ENCODE data around the gene TWSG1.
A peak's percentile ranks its signal among the peaks of the same experiment; 100 is the strongest.

TWSG1 gene

GRCh38 chr18:9334973-9335696 lies 562 bp downstream of the TWSG1 start:
- Histone ChIP-seq H3K79me1 (replicated peaks; ENCODE audit: low read length, poor library complexity, severe bottlenecking) (peaks cover 6% of the 10 kb centered on the region), H3K23ac (ENCODE audit: low read length in 2 of 2) (no peak overlapping the region), H4K91ac (ENCODE audit: low read length) (no peak overlapping the region), H3K27me3 (ENCODE audit: control insufficient read depth in 1 of 2, insufficient read depth in 1 of 2, low read length in 2 of 2) (no peaks in the 10 kb centered on the region), H2AK5ac (ENCODE audit: low read length, severe bottlenecking) (no peak overlapping the region), H3K18ac (ENCODE audit: low read depth in 1 of 2, low read length in 2 of 2) (peak overlapping the region; percentile 71 to 94), H3K14ac (ENCODE audit: low read length in 2 of 2) (peak overlapping the region in 1 of 2 experiments; percentile 90), H2BK120ac (ENCODE audit: low read depth, low read length) (peak overlapping the region; percentile 76), H3K4ac (ENCODE audit: low read depth in 1 of 2, low read length in 2 of 2) (peak overlapping the region in 1 of 2 experiments; percentile 88), H3K4me2 (ENCODE audit: low read length, poor library complexity, severe bottlenecking) (peak overlapping the region; percentile 74), H3K9ac (ENCODE audit: low read length) (peak overlapping the region; percentile 93), H3K4me1 (ENCODE audit: control insufficient read depth, insufficient read depth, low read depth, low read length) (peaks cover 6% of the 10 kb centered on the region), H2BK5ac (ENCODE audit: low read depth, low read length, poor library complexity, severe bottlenecking) (peak overlapping the region; percentile 94), H4K8ac (ENCODE audit: low read length) (no peak overlapping the region), H2BK15ac (ENCODE audit: low read depth, poor library complexity, severe bottlenecking) (peak overlapping the region; percentile 96), H3K9me3 (ENCODE audit: control insufficient read depth, low read length) (no peaks in the 10 kb centered on the region), H2AFZ (ENCODE audit: low read depth, low read length) (peak overlapping the region; percentile 61), H3K4me3 (ENCODE audit: insufficient read depth in 1 of 2, low read depth in 1 of 2, low read length in 2 of 2) (peak overlapping the region; percentile 84 to 93), H3K27ac (ENCODE audit: low read length, poor library complexity, severe bottlenecking) (peak overlapping the region; percentile 72), H3K36me3 (ENCODE audit: control insufficient read depth in 1 of 2, insufficient read depth in 2 of 2, low read depth in 1 of 2, low read length in 2 of 2) (peaks cover 5 to 28% of the 10 kb centered on the region in 2 experiments), H2BK12ac (ENCODE audit: low read length in 2 of 2) (peak overlapping the region in 1 of 2 experiments; percentile 68)
- no peak for DNase-seq
- 6% methylated on average over 46 of the region's 55 CpGs for WGBS

- H4K8ac ChIP-seq (ENCODE audit: low read length): no peak overlapping the region
- peak overlapping the region; percentile 49 for H3K4me2 ChIP-seq (ENCODE audit: low read length, poor library complexity, severe bottlenecking)
- H3K27me3 ChIP-seq (ENCODE audit: control insufficient read depth in 1 of 2, insufficient read depth in 1 of 2, low read length in 2 of 2): no peaks in the 10 kb centered on the region
- no peak overlapping the region for H3K4ac ChIP-seq (ENCODE audit: low read depth in 1 of 2, low read length in 2 of 2)
- no peak overlapping the region for H3K14ac ChIP-seq (ENCODE audit: low read length in 2 of 2)
- WGBS: no CpG with 5 or more reads among the region's 3 CpGs
- no peak overlapping the region for H2AK5ac ChIP-seq (ENCODE audit: low read length, severe bottlenecking)
- peak overlapping the region; percentile 93 for H3K9ac ChIP-seq (ENCODE audit: low read length)
- H3K18ac ChIP-seq (ENCODE audit: low read depth in 1 of 2, low read length in 2 of 2): no peak overlapping the region
- peak overlapping the region in 1 of 2 experiments; percentile 93 for H3K4me3 ChIP-seq (ENCODE audit: insufficient read depth in 1 of 2, low read depth in 1 of 2, low read length in 2 of 2)
- H3K23ac ChIP-seq (ENCODE audit: low read length in 2 of 2): no peak overlapping the region
- no peak for DNase-seq
- no peak overlapping the region for H2AFZ ChIP-seq (ENCODE audit: low read depth, low read length)
- H2BK12ac ChIP-seq (ENCODE audit: low read length in 2 of 2): no peak overlapping the region
- no peak overlapping the region for H2BK15ac ChIP-seq (ENCODE audit: low read depth, poor library complexity, severe bottlenecking)
- H2BK120ac ChIP-seq (ENCODE audit: low read depth, low read length): no peak overlapping the region
- peaks cover 8 to 32% of the 10 kb centered on the region in 2 experiments for H3K36me3 ChIP-seq (ENCODE audit: control insufficient read depth in 1 of 2, insufficient read depth in 2 of 2, low read depth in 1 of 2, low read length in 2 of 2)
- H3K79me1 ChIP-seq (replicated peaks; ENCODE audit: low read length, poor library complexity, severe bottlenecking): peaks cover 9% of the 10 kb centered on the region
- no peaks in the 10 kb centered on the region for H3K9me3 ChIP-seq (ENCODE audit: control insufficient read depth, low read length)
- peaks cover 6% of the 10 kb centered on the region for H3K4me1 ChIP-seq (ENCODE audit: control insufficient read depth, insufficient read depth, low read depth, low read length)
- no peak overlapping the region for H4K91ac ChIP-seq (ENCODE audit: low read length)
- no peak overlapping the region for H2BK5ac ChIP-seq (ENCODE audit: low read depth, low read length, poor library complexity, severe bottlenecking)
- peak overlapping the region; percentile 72 for H3K27ac ChIP-seq (ENCODE audit: low read length, poor library complexity, severe bottlenecking)
Measured at GRCh38 chr18:9335697-9336045, 1.1 kb downstream of the TWSG1 start.

GRCh38 chr18:9336827-9337226 lies 2.3 kb downstream of the TWSG1 start:
- no peaks in the 10 kb centered on the region for H3K27me3 ChIP-seq (ENCODE audit: control insufficient read depth in 1 of 2, insufficient read depth in 1 of 2, low read length in 2 of 2)
- H2BK5ac ChIP-seq (ENCODE audit: low read depth, low read length, poor library complexity, severe bottlenecking): no peak overlapping the region
- H3K36me3 ChIP-seq (ENCODE audit: control insufficient read depth in 1 of 2, insufficient read depth in 2 of 2, low read depth in 1 of 2, low read length in 2 of 2): peaks cover 8 to 43% of the 10 kb centered on the region in 2 experiments
- no peak overlapping the region for H3K27ac ChIP-seq (ENCODE audit: low read length, poor library complexity, severe bottlenecking)
- H3K4ac ChIP-seq (ENCODE audit: low read depth in 1 of 2, low read length in 2 of 2): no peak overlapping the region
- H2BK120ac ChIP-seq (ENCODE audit: low read depth, low read length): no peak overlapping the region
- no peak overlapping the region for H3K18ac ChIP-seq (ENCODE audit: low read depth in 1 of 2, low read length in 2 of 2)
- H3K4me3 ChIP-seq (ENCODE audit: insufficient read depth in 1 of 2, low read depth in 1 of 2, low read length in 2 of 2): no peak overlapping the region
- no peak overlapping the region for H2AFZ ChIP-seq (ENCODE audit: low read depth, low read length)
- no peak overlapping the region for H3K23ac ChIP-seq (ENCODE audit: low read length in 2 of 2)
- H3K4me2 ChIP-seq (ENCODE audit: low read length, poor library complexity, severe bottlenecking): no peak overlapping the region
- no peak overlapping the region for H2BK15ac ChIP-seq (ENCODE audit: low read depth, poor library complexity, severe bottlenecking)
- no peak overlapping the region for H2AK5ac ChIP-seq (ENCODE audit: low read length, severe bottlenecking)
- no peaks in the 10 kb centered on the region for H3K9me3 ChIP-seq (ENCODE audit: control insufficient read depth, low read length)
- no peak overlapping the region for H3K9ac ChIP-seq (ENCODE audit: low read length)
- no peak overlapping the region for H2BK12ac ChIP-seq (ENCODE audit: low read length in 2 of 2)
- H3K14ac ChIP-seq (ENCODE audit: low read length in 2 of 2): no peak overlapping the region
- H4K8ac ChIP-seq (ENCODE audit: low read length): no peak overlapping the region
- peaks cover 6% of the 10 kb centered on the region for H3K4me1 ChIP-seq (ENCODE audit: control insufficient read depth, insufficient read depth, low read depth, low read length)
- H3K79me1 ChIP-seq (replicated peaks; ENCODE audit: low read length, poor library complexity, severe bottlenecking): peaks cover 10% of the 10 kb centered on the region
- DNase-seq: no peak
- no peak overlapping the region for H4K91ac ChIP-seq (ENCODE audit: low read length)

- no peaks in the 10 kb centered on the region for H3K27me3 ChIP-seq (ENCODE audit: control insufficient read depth in 1 of 2, insufficient read depth in 1 of 2, low read length in 2 of 2)
- WGBS: no CpG with 5 or more reads among the region's 3 CpGs
- H2BK15ac ChIP-seq (ENCODE audit: low read depth, poor library complexity, severe bottlenecking): no peak overlapping the region
- no peak overlapping the region for H3K4ac ChIP-seq (ENCODE audit: low read depth in 1 of 2, low read length in 2 of 2)
- H3K27ac ChIP-seq (ENCODE audit: low read length, poor library complexity, severe bottlenecking): peak overlapping the region; percentile 3
- H3K79me1 ChIP-seq (replicated peaks; ENCODE audit: low read length, poor library complexity, severe bottlenecking): peaks cover 13% of the 10 kb centered on the region
- peaks cover 6% of the 10 kb centered on the region for H3K4me1 ChIP-seq (ENCODE audit: control insufficient read depth, insufficient read depth, low read depth, low read length)
- DNase-seq: peak; percentile 67
- no peak overlapping the region for H4K8ac ChIP-seq (ENCODE audit: low read length)
- no peak overlapping the region for H2BK12ac ChIP-seq (ENCODE audit: low read length in 2 of 2)
- H2AFZ ChIP-seq (ENCODE audit: low read depth, low read length): no peak overlapping the region
- H3K36me3 ChIP-seq (ENCODE audit: control insufficient read depth in 1 of 2, insufficient read depth in 2 of 2, low read depth in 1 of 2, low read length in 2 of 2): peaks cover 8 to 53% of the 10 kb centered on the region in 2 experiments
- no peak overlapping the region for H2AK5ac ChIP-seq (ENCODE audit: low read length, severe bottlenecking)
- no peaks in the 10 kb centered on the region for H3K9me3 ChIP-seq (ENCODE audit: control insufficient read depth, low read length)
- no peak overlapping the region for H4K91ac ChIP-seq (ENCODE audit: low read length)
- no peak overlapping the region for H2BK5ac ChIP-seq (ENCODE audit: low read depth, low read length, poor library complexity, severe bottlenecking)
- H3K9ac ChIP-seq (ENCODE audit: low read length): no peak overlapping the region
- H3K14ac ChIP-seq (ENCODE audit: low read length in 2 of 2): no peak overlapping the region
- H3K4me3 ChIP-seq (ENCODE audit: insufficient read depth in 1 of 2, low read depth in 1 of 2, low read length in 2 of 2): no peak overlapping the region
- no peak overlapping the region for H3K23ac ChIP-seq (ENCODE audit: low read length in 2 of 2)
- no peak overlapping the region for H3K18ac ChIP-seq (ENCODE audit: low read depth in 1 of 2, low read length in 2 of 2)
- no peak overlapping the region for H3K4me2 ChIP-seq (ENCODE audit: low read length, poor library complexity, severe bottlenecking)
- H2BK120ac ChIP-seq (ENCODE audit: low read depth, low read length): no peak overlapping the region
Measured at GRCh38 chr18:9337873-9338272, 3.3 kb downstream of the TWSG1 start.
